Fibroblast of the conjunctiva (primary cell): Measurements from ENCODE around the gene CARD11.

Experiments
- DNase-seq: peaks from one replicate; pipeline ENCODE4 v3.0.0-alpha.2; 2010; ENCODE audit warnings: low read depth

The CARD11 gene

GRCh38 chr7:3020416-3020815 lies 23.3 kb downstream of the CARD11 start:
- DNase-seq: no peak

GRCh38 chr7:3019801-3020200 lies 23.9 kb downstream of the CARD11 start:
- DNase-seq: no peak

GRCh38 chr7:3013975-3014792 lies 29.5 kb downstream of the CARD11 start:
- DNase-seq: no peak

- DNase-seq: no peak
Observed at GRCh38 chr7:3011211-3011852, 32.3 kb downstream of the CARD11 start.

- DNase-seq: no peak
Observed at GRCh38 chr7:3010161-3010560, 33.5 kb downstream of the CARD11 start.

GRCh38 chr7:3009086-3009485 lies 34.6 kb downstream of the CARD11 start:
- DNase-seq: no peak

- no peak for DNase-seq
Observed at GRCh38 chr7:3008386-3008785, 35.3 kb downstream of the CARD11 start.

- no peak for DNase-seq
Observed at GRCh38 chr7:3007696-3008095, 36.0 kb downstream of the CARD11 start.

- DNase-seq: no peak
Observed at GRCh38 chr7:3005257-3005656, 38.4 kb downstream of the CARD11 start.

- DNase-seq: no peak
Observed at GRCh38 chr7:3003936-3004335, 39.7 kb downstream of the CARD11 start.

- no peak for DNase-seq
Observed at GRCh38 chr7:3002631-3003030, 41.0 kb downstream of the CARD11 start.

- DNase-seq: no peak
Observed at GRCh38 chr7:3000566-3000965, 43.1 kb downstream of the CARD11 start.

GRCh38 chr7:2999078-2999500 lies 44.6 kb downstream of the CARD11 start:
- DNase-seq: no peak

- no peak for DNase-seq
Observed at GRCh38 chr7:2997014-2997413, 46.7 kb downstream of the CARD11 start.

GRCh38 chr7:2996141-2996540 lies 47.5 kb downstream of the CARD11 start:
- DNase-seq: no peak

GRCh38 chr7:2993868-2994267 lies 49.8 kb downstream of the CARD11 start:
- DNase-seq: no peak

GRCh38 chr7:2993396-2993795 lies 50.3 kb downstream of the CARD11 start:
- DNase-seq: no peak

GRCh38 chr7:2990949-2991470 lies 52.7 kb downstream of the CARD11 start:
- no peak for DNase-seq

GRCh38 chr7:2986561-2986960 lies 57.1 kb downstream of the CARD11 start:
- no peak for DNase-seq

GRCh38 chr7:2985866-2986265 lies 57.8 kb downstream of the CARD11 start:
- DNase-seq: no peak

- DNase-seq: no peak
Observed at GRCh38 chr7:2984091-2984490, 59.6 kb downstream of the CARD11 start.

GRCh38 chr7:2983586-2983985 lies 60.1 kb downstream of the CARD11 start:
- no peak for DNase-seq

- no peak for DNase-seq
Observed at GRCh38 chr7:2982831-2983230, 60.8 kb downstream of the CARD11 start.
